Measurements from ENCODE around the gene RELN. TPM values are rescaled to one million over a fixed set of nuclear protein-coding genes. Genes with fewer than 3 reads are reported as not detected.
"Not testable (repeated sequence)": the region's sequence is repeated elsewhere in the genome, so short reads cannot be mapped to it uniquely, and the experiment has no call there.

The RELN gene
- total and polyA plus RNA-seq, 3 donors from 2014 or later = 3.8 to 5.8 (median 5.2) TPM

DNA sequence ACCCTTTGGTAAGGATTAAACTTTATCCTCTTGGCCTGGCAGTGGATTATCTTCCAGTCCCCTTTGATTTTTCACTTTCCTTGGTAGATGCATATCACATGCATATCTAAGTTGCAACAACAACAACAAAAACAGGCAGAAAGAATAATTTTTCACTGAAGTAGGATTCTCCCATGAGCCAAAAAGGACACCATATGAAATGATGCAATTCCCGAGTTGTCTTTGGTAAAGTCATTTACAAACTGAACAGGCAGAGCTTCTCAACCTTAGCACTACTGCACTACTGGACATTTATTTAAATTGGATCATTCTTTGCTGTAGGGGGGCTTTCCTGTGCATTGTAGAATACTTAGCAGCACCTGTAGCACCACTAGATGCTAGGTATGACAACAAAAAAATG, 195.0 kb downstream of the RELN start:
- TF ChIP-seq POLR2A (IDR thresholded peaks at IDR 0.05) = no peak
- TF ChIP-seq, protein P1, sequence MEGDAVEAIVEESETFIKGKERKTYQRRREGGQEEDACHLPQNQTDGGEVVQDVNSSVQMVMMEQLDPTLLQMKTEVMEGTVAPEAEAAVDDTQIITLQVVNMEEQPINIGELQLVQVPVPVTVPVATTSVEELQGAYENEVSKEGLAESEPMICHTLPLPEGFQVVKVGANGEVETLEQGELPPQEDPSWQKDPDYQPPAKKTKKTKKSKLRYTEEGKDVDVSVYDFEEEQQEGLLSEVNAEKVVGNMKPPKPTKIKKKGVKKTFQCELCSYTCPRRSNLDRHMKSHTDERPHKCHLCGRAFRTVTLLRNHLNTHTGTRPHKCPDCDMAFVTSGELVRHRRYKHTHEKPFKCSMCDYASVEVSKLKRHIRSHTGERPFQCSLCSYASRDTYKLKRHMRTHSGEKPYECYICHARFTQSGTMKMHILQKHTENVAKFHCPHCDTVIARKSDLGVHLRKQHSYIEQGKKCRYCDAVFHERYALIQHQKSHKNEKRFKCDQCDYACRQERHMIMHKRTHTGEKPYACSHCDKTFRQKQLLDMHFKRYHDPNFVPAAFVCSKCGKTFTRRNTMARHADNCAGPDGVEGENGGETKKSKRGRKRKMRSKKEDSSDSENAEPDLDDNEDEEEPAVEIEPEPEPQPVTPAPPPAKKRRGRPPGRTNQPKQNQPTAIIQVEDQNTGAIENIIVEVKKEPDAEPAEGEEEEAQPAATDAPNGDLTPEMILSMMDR (IDR thresholded peaks at IDR 0.05) = no peak
- Histone ChIP-seq H3K4me1 (no peaks in the 10 kb centered on the region), H3K4me3 (no peak overlapping the region), H3K9me3 (no peaks in the 10 kb centered on the region), H3K27me3 (no peaks in the 10 kb centered on the region), H3K36me3 (ENCODE audit: low read depth, missing control alignments) (no peaks in the 10 kb centered on the region), H3K27ac (no peak overlapping the region)
- intact Hi-C loops (cut with DNase I; ENCODE audit: low total_unique reads) = no loop called here
- 78 to 97% methylated on average over 1 of the region's 1 CpG for WGBS, 2 donors
- no peak for DNase-seq

DNA sequence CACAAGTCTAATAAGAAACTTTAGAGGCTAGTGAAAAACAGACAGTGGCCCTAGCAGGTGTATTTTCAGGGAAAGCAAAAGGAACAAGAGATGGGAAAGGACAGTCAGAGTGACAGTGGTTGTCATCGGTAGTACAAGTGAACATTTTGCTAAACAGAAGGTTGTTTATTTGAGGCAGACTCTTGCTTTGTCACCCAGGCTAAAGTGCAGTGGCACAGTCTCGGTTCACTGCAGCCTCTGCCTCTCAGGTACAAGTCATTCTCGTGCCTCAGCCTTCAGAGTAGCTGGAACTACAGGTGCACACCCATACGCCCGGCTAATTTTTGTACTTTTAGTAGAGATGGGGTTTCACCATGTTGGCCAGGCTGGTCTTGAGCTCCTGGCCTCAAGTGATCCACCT, 195.8 kb downstream of the RELN start:
- Histone ChIP-seq H3K36me3 (ENCODE audit: low read depth, missing control alignments) (no peaks in the 10 kb centered on the region), H3K4me3 (no peak overlapping the region), H3K27ac (no peak overlapping the region), H3K4me1 (no peaks in the 10 kb centered on the region), H3K27me3 (no peaks in the 10 kb centered on the region), H3K9me3 (no peaks in the 10 kb centered on the region)
- intact Hi-C loops (cut with DNase I; ENCODE audit: low total_unique reads) = no loop called here
- DNase-seq = no peak
- 88 to 89% methylated on average over 5 of the region's 5 CpGs for WGBS, 2 donors
- TF ChIP-seq, protein P1 (IDR thresholded peaks at IDR 0.05) = no peak
- no peak for TF ChIP-seq POLR2A (IDR thresholded peaks at IDR 0.05)

DNA sequence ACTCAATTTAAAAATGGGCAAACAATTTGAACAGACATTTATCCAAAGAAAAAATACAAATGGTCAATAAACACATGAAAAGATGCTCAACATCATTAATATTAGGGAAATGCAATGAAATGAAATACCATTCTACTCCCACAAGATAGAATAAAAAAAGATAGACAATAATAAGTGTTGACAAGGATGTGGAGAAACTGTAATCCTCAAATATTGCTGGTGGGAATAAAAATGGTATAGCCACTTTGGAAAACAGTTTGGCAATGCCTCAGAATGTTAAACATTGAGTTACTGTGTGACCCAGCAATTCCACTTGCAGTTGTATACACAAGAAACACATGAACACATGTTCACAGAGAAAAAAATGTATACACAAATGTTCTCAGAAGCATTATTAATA, 197.6 kb downstream of the RELN start:
- TF ChIP-seq POLR2A (IDR thresholded peaks at IDR 0.05) = no peak
- TF ChIP-seq, protein P1 (IDR thresholded peaks at IDR 0.05) = no peak
- Histone ChIP-seq H3K9me3 (no peaks in the 10 kb centered on the region), H3K36me3 (ENCODE audit: low read depth, missing control alignments) (no peaks in the 10 kb centered on the region), H3K27me3 (no peaks in the 10 kb centered on the region), H3K4me3 (no peak overlapping the region), H3K4me1 (no peaks in the 10 kb centered on the region), H3K27ac (no peak overlapping the region)
- no peak for DNase-seq
- intact Hi-C loops (cut with DNase I; ENCODE audit: low total_unique reads) = no loop called here

DNA sequence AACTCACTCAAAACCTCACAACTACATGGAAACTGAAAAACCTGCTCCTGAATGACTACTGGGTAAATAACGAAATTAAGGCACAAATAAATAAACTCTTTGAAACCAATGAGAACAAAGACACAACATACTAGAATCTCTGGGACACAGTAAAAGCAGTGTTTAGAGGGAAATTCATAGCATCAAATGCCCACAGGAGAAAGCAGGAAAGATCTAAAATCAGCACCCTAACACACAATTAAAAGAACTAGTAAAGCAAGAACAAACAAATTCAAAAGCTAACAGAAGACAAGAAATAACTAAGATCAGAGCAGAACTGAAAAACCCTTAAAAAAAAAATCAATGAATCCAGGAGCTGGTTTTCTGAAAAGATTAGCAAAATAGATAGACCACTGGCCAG, 202.4 kb downstream of the RELN start:
- H3K4me3 ChIP-seq; intact Hi-C loops (cut with DNase I; ENCODE audit: low total_unique reads): not testable (repeated sequence)

GRCh38 chr7:103784646-103785286, 204.7 kb downstream of the RELN start:
- H3K4me1 ChIP-seq = no peaks in the 10 kb centered on the region
- DNase-seq = no peak
- WGBS, 2 donors = 87 to 92% methylated on average over 1 of the region's 1 CpG
- H3K27ac ChIP-seq = no peak overlapping the region
- no peak overlapping the region for H3K4me3 ChIP-seq
- no peak for TF ChIP-seq POLR2A (IDR thresholded peaks at IDR 0.05)
- TF ChIP-seq, protein P1 (IDR thresholded peaks at IDR 0.05) = no peak
- no peaks in the 10 kb centered on the region for H3K36me3 ChIP-seq (ENCODE audit: low read depth, missing control alignments)
- H3K9me3 ChIP-seq = no peaks in the 10 kb centered on the region
- H3K27me3 ChIP-seq = no peaks in the 10 kb centered on the region
- intact Hi-C loops (cut with DNase I; ENCODE audit: low total_unique reads) = no loop called here

More for the DNA sequence above, 202.4 kb downstream of the RELN start:
- not testable (repeated sequence) for H3K4me1 ChIP-seq; DNase-seq; H3K27me3 ChIP-seq; H3K27ac ChIP-seq; H3K36me3 ChIP-seq (ENCODE audit: low read depth, missing control alignments); H3K9me3 ChIP-seq
- WGBS, 2 donors = 79 to 84% methylated on average over 1 of the region's 1 CpG

Data from testis (tissue), 3 donors.